ENCODE results near the gene AURKAIP1.

GRCh38 chr1:1361233-1361981 is 13.6 kb downstream of the AURKAIP1 start:
- TF ChIP-seq, protein P1, sequence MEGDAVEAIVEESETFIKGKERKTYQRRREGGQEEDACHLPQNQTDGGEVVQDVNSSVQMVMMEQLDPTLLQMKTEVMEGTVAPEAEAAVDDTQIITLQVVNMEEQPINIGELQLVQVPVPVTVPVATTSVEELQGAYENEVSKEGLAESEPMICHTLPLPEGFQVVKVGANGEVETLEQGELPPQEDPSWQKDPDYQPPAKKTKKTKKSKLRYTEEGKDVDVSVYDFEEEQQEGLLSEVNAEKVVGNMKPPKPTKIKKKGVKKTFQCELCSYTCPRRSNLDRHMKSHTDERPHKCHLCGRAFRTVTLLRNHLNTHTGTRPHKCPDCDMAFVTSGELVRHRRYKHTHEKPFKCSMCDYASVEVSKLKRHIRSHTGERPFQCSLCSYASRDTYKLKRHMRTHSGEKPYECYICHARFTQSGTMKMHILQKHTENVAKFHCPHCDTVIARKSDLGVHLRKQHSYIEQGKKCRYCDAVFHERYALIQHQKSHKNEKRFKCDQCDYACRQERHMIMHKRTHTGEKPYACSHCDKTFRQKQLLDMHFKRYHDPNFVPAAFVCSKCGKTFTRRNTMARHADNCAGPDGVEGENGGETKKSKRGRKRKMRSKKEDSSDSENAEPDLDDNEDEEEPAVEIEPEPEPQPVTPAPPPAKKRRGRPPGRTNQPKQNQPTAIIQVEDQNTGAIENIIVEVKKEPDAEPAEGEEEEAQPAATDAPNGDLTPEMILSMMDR (IDR thresholded peaks at IDR 0.05), result no peak
- no peak for TF ChIP-seq POLR2A (IDR thresholded peaks at IDR 0.05)

Data from esophagus squamous epithelium (tissue), 4 donors.